ENCODE results near the gene SLC25A17.
"Not testable (repeated sequence)": the region's sequence is repeated elsewhere in the genome, so short reads cannot be mapped to it uniquely, and the experiment has no call there.

The SLC25A17 gene

GRCh38 chr22:40844951-40845350, 25.8 kb upstream of the SLC25A17 start:
- FAIRE-seq (no peak), DNase-seq (ENCODE audit: insufficient read length, low spot score) (no peak)
- TF ChIP-seq POLR2A (IDR thresholded peaks at IDR 0.05; ENCODE audit: low read depth, low read length) = no peak

GRCh38 chr22:40838486-40838885, 19.3 kb upstream of the SLC25A17 start:
- DNase-seq (ENCODE audit: insufficient read length, low spot score) (no peak), FAIRE-seq (no peak)
- TF ChIP-seq POLR2A (IDR thresholded peaks at IDR 0.05; ENCODE audit: low read depth, low read length) = no peak

GRCh38 chr22:40834619-40835018, 15.5 kb upstream of the SLC25A17 start:
- TF ChIP-seq POLR2A (IDR thresholded peaks at IDR 0.05; ENCODE audit: low read depth, low read length) = no peak
- FAIRE-seq = no peak
- DNase-seq (ENCODE audit: insufficient read length, low spot score) = no peak

GRCh38 chr22:40829131-40829530, 10.0 kb upstream of the SLC25A17 start:
- FAIRE-seq (no peak), DNase-seq (ENCODE audit: insufficient read length, low spot score) (no peak)
- TF ChIP-seq POLR2A (IDR thresholded peaks at IDR 0.05; ENCODE audit: low read depth, low read length) = no peak

GRCh38 chr22:40826984-40827741, 8.0 kb upstream of the SLC25A17 start:
- DNase-seq (ENCODE audit: insufficient read length, low spot score) (no peak), FAIRE-seq (no peak)

GRCh38 chr22:40826292-40826691, 7.1 kb upstream of the SLC25A17 start:
- not testable (repeated sequence) for FAIRE-seq; DNase-seq (ENCODE audit: insufficient read length, low spot score)

More at GRCh38 chr22:40826984-40827741, 8.0 kb upstream of the SLC25A17 start:
- no peak for TF ChIP-seq POLR2A (IDR thresholded peaks at IDR 0.05; ENCODE audit: low read depth, low read length)

- FAIRE-seq = no peak
- TF ChIP-seq POLR2A (IDR thresholded peaks at IDR 0.05; ENCODE audit: low read depth, low read length) = no peak
Observed at GRCh38 chr22:40823426-40823825, 4.3 kb upstream of the SLC25A17 start.

GRCh38 chr22:40819599-40820140, 524 bp upstream of the SLC25A17 start:
- no peak for DNase-seq (ENCODE audit: insufficient read length, low spot score)
- no peak for TF ChIP-seq POLR2A (IDR thresholded peaks at IDR 0.05; ENCODE audit: low read depth, low read length)
- no peak for FAIRE-seq

More at GRCh38 chr22:40823426-40823825, 4.3 kb upstream of the SLC25A17 start:
- DNase-seq (ENCODE audit: insufficient read length, low spot score) = no peak

- no peak for DNase-seq (ENCODE audit: insufficient read length, low spot score)
- no peak for FAIRE-seq
- no peak for TF ChIP-seq POLR2A (IDR thresholded peaks at IDR 0.05; ENCODE audit: low read depth, low read length)
Observed at GRCh38 chr22:40818192-40818746, 877 bp downstream of the SLC25A17 start.

GRCh38 chr22:40817737-40818136, 1.4 kb downstream of the SLC25A17 start:
- no peak for DNase-seq (ENCODE audit: insufficient read length, low spot score)
- no peak for FAIRE-seq
- no peak for TF ChIP-seq POLR2A (IDR thresholded peaks at IDR 0.05; ENCODE audit: low read depth, low read length)

- no peak for TF ChIP-seq POLR2A (IDR thresholded peaks at IDR 0.05; ENCODE audit: low read depth, low read length)
- no peak for FAIRE-seq
- DNase-seq (ENCODE audit: insufficient read length, low spot score) = no peak
Observed at GRCh38 chr22:40813912-40814315, 5.2 kb downstream of the SLC25A17 start.

GRCh38 chr22:40808018-40808841, 10.9 kb downstream of the SLC25A17 start:
- DNase-seq (ENCODE audit: insufficient read length, low spot score) = no peak
- no peak for FAIRE-seq
- TF ChIP-seq POLR2A (IDR thresholded peaks at IDR 0.05; ENCODE audit: low read depth, low read length) = no peak

GRCh38 chr22:40806711-40807110, 12.4 kb downstream of the SLC25A17 start:
- FAIRE-seq = no peak
- TF ChIP-seq POLR2A (IDR thresholded peaks at IDR 0.05; ENCODE audit: low read depth, low read length) = no peak
- DNase-seq (ENCODE audit: insufficient read length, low spot score) = no peak

- FAIRE-seq = no peak
- TF ChIP-seq POLR2A (IDR thresholded peaks at IDR 0.05; ENCODE audit: low read depth, low read length) = no peak
- no peak for DNase-seq (ENCODE audit: insufficient read length, low spot score)
Observed at GRCh38 chr22:40805699-40806203, 13.4 kb downstream of the SLC25A17 start.

All from H54 (cell line).